ENCODE measurements around the gene TANC1. TPM values are rescaled to one million over a fixed set of nuclear protein-coding genes. Genes with fewer than 3 reads are reported as not detected.

TANC1 gene
- polyA plus RNA-seq, 1 donor, result 22.6 TPM

GRCh38 chr2:159256159-159256558 is 287.7 kb downstream of the TANC1 start:
- H3K27ac ChIP-seq (ENCODE audit: low read length), result no peak overlapping the region
- no peak overlapping the region for H3K4me3 ChIP-seq (ENCODE audit: low read length)
- no peaks in the 10 kb centered on the region for H3K9me3 ChIP-seq (ENCODE audit: control insufficient read depth, low read depth, low read length)
- peaks cover 21% of the 10 kb centered on the region for H3K36me3 ChIP-seq (ENCODE audit: control insufficient read depth, insufficient read depth, low read length)
- WGBS (ENCODE audit: insufficient coverage, low lambda C conversion rate), result no CpG with 5 or more reads among the region's 2 CpGs
- no peaks in the 10 kb centered on the region for H3K4me1 ChIP-seq (ENCODE audit: control insufficient read depth, insufficient read depth, low read length)
- no peak for DNase-seq
- H3K27me3 ChIP-seq (ENCODE audit: control insufficient read depth, insufficient read depth, low read length), result no peaks in the 10 kb centered on the region

- H3K27ac ChIP-seq (ENCODE audit: low read length), result no peak overlapping the region
- DNase-seq, result no peak
- H3K4me1 ChIP-seq (ENCODE audit: control insufficient read depth, insufficient read depth, low read length), result no peaks in the 10 kb centered on the region
- H3K4me3 ChIP-seq (ENCODE audit: low read length), result no peak overlapping the region
- no peaks in the 10 kb centered on the region for H3K27me3 ChIP-seq (ENCODE audit: control insufficient read depth, insufficient read depth, low read length)
- H3K36me3 ChIP-seq (ENCODE audit: control insufficient read depth, insufficient read depth, low read length), result peaks cover 13% of the 10 kb centered on the region
- H3K9me3 ChIP-seq (ENCODE audit: control insufficient read depth, low read depth, low read length), result no peaks in the 10 kb centered on the region
- 88% methylated on average over 2 of the region's 6 CpGs for WGBS (ENCODE audit: insufficient coverage, low lambda C conversion rate)
These were observed 293.8 kb downstream of the TANC1 start for GRCh38 chr2:159262226-159262625.

GRCh38 chr2:159262904-159263303 is 294.5 kb downstream of the TANC1 start:
- DNase-seq, result no peak
- Histone ChIP-seq H3K4me1 (ENCODE audit: control insufficient read depth, insufficient read depth, low read length) (no peaks in the 10 kb centered on the region), H3K4me3 (ENCODE audit: low read length) (no peak overlapping the region), H3K27ac (ENCODE audit: low read length) (no peak overlapping the region), H3K9me3 (ENCODE audit: control insufficient read depth, low read depth, low read length) (no peaks in the 10 kb centered on the region), H3K27me3 (ENCODE audit: control insufficient read depth, insufficient read depth, low read length) (no peaks in the 10 kb centered on the region), H3K36me3 (ENCODE audit: control insufficient read depth, insufficient read depth, low read length) (peaks cover 10% of the 10 kb centered on the region)
- WGBS (ENCODE audit: insufficient coverage, low lambda C conversion rate), result no CpG with 5 or more reads among the region's 5 CpGs

GRCh38 chr2:159265171-159265576 is 296.7 kb downstream of the TANC1 start:
- no peak for DNase-seq
- H3K9me3 ChIP-seq (ENCODE audit: control insufficient read depth, low read depth, low read length), result no peaks in the 10 kb centered on the region
- no peaks in the 10 kb centered on the region for H3K4me1 ChIP-seq (ENCODE audit: control insufficient read depth, insufficient read depth, low read length)
- no peak overlapping the region for H3K27ac ChIP-seq (ENCODE audit: low read length)
- peaks cover 6% of the 10 kb centered on the region for H3K36me3 ChIP-seq (ENCODE audit: control insufficient read depth, insufficient read depth, low read length)
- WGBS (ENCODE audit: insufficient coverage, low lambda C conversion rate), result no CpG with 5 or more reads among the region's 1 CpG
- H3K27me3 ChIP-seq (ENCODE audit: control insufficient read depth, insufficient read depth, low read length), result no peaks in the 10 kb centered on the region
- no peak overlapping the region for H3K4me3 ChIP-seq (ENCODE audit: low read length)

GRCh38 chr2:159266554-159266953 is 298.1 kb downstream of the TANC1 start:
- no CpG with 5 or more reads among the region's 3 CpGs for WGBS (ENCODE audit: insufficient coverage, low lambda C conversion rate)
- Histone ChIP-seq H3K4me3 (ENCODE audit: low read length) (no peak overlapping the region), H3K4me1 (ENCODE audit: control insufficient read depth, insufficient read depth, low read length) (no peaks in the 10 kb centered on the region), H3K27me3 (ENCODE audit: control insufficient read depth, insufficient read depth, low read length) (no peaks in the 10 kb centered on the region), H3K27ac (ENCODE audit: low read length) (no peak overlapping the region), H3K36me3 (ENCODE audit: control insufficient read depth, insufficient read depth, low read length) (peaks cover 7% of the 10 kb centered on the region), H3K9me3 (ENCODE audit: control insufficient read depth, low read depth, low read length) (no peaks in the 10 kb centered on the region)
- no peak for DNase-seq

- H3K4me3 ChIP-seq (ENCODE audit: low read length), result no peak overlapping the region
- no peak for DNase-seq
- H3K36me3 ChIP-seq (ENCODE audit: control insufficient read depth, insufficient read depth, low read length), result peaks cover 7% of the 10 kb centered on the region
- no peaks in the 10 kb centered on the region for H3K4me1 ChIP-seq (ENCODE audit: control insufficient read depth, insufficient read depth, low read length)
- no peaks in the 10 kb centered on the region for H3K9me3 ChIP-seq (ENCODE audit: control insufficient read depth, low read depth, low read length)
- no peaks in the 10 kb centered on the region for H3K27me3 ChIP-seq (ENCODE audit: control insufficient read depth, insufficient read depth, low read length)
- no CpG with 5 or more reads among the region's 1 CpG for WGBS (ENCODE audit: insufficient coverage, low lambda C conversion rate)
- no peak overlapping the region for H3K27ac ChIP-seq (ENCODE audit: low read length)
These were observed 299.5 kb downstream of the TANC1 start for GRCh38 chr2:159267921-159268320.

GRCh38 chr2:159270744-159271379 is 302.4 kb downstream of the TANC1 start:
- Histone ChIP-seq H3K27me3 (ENCODE audit: control insufficient read depth, insufficient read depth, low read length) (no peaks in the 10 kb centered on the region), H3K4me1 (ENCODE audit: control insufficient read depth, insufficient read depth, low read length) (no peaks in the 10 kb centered on the region), H3K27ac (ENCODE audit: low read length) (no peak overlapping the region), H3K4me3 (ENCODE audit: low read length) (no peak overlapping the region), H3K9me3 (ENCODE audit: control insufficient read depth, low read depth, low read length) (no peaks in the 10 kb centered on the region), H3K36me3 (ENCODE audit: control insufficient read depth, insufficient read depth, low read length) (peaks cover 7% of the 10 kb centered on the region)
- WGBS (ENCODE audit: insufficient coverage, low lambda C conversion rate), result 93% methylated on average over 2 of the region's 4 CpGs
- no peak for DNase-seq

GRCh38 chr2:159272156-159272555 is 303.7 kb downstream of the TANC1 start:
- H3K9me3 ChIP-seq (ENCODE audit: control insufficient read depth, low read depth, low read length), result no peaks in the 10 kb centered on the region
- H3K4me3 ChIP-seq (ENCODE audit: low read length), result no peak overlapping the region
- no peaks in the 10 kb centered on the region for H3K4me1 ChIP-seq (ENCODE audit: control insufficient read depth, insufficient read depth, low read length)
- WGBS (ENCODE audit: insufficient coverage, low lambda C conversion rate), result 40% methylated on average over 1 of the region's 5 CpGs
- H3K27ac ChIP-seq (ENCODE audit: low read length), result peak overlapping the region; percentile 1
- H3K27me3 ChIP-seq (ENCODE audit: control insufficient read depth, insufficient read depth, low read length), result no peaks in the 10 kb centered on the region
- peaks cover 7% of the 10 kb centered on the region for H3K36me3 ChIP-seq (ENCODE audit: control insufficient read depth, insufficient read depth, low read length)
- DNase-seq, result peak in 1 of 2 donors; percentile 28

- no peaks in the 10 kb centered on the region for H3K27me3 ChIP-seq (ENCODE audit: control insufficient read depth, insufficient read depth, low read length)
- no peak for DNase-seq
- H3K27ac ChIP-seq (ENCODE audit: low read length), result no peak overlapping the region
- H3K36me3 ChIP-seq (ENCODE audit: control insufficient read depth, insufficient read depth, low read length), result peaks cover 7% of the 10 kb centered on the region
- H3K9me3 ChIP-seq (ENCODE audit: control insufficient read depth, low read depth, low read length), result no peaks in the 10 kb centered on the region
- no peak overlapping the region for H3K4me3 ChIP-seq (ENCODE audit: low read length)
- H3K4me1 ChIP-seq (ENCODE audit: control insufficient read depth, insufficient read depth, low read length), result no peaks in the 10 kb centered on the region
- WGBS (ENCODE audit: insufficient coverage, low lambda C conversion rate), result 100% methylated on average over 1 of the region's 1 CpG
These were observed 306.7 kb downstream of the TANC1 start for GRCh38 chr2:159275111-159275510.

- Histone ChIP-seq H3K4me1 (ENCODE audit: control insufficient read depth, insufficient read depth, low read length) (no peaks in the 10 kb centered on the region), H3K27ac (ENCODE audit: low read length) (no peak overlapping the region), H3K27me3 (ENCODE audit: control insufficient read depth, insufficient read depth, low read length) (no peaks in the 10 kb centered on the region), H3K9me3 (ENCODE audit: control insufficient read depth, low read depth, low read length) (no peaks in the 10 kb centered on the region), H3K36me3 (ENCODE audit: control insufficient read depth, insufficient read depth, low read length) (peaks cover 10% of the 10 kb centered on the region), H3K4me3 (ENCODE audit: low read length) (no peak overlapping the region)
- WGBS (ENCODE audit: insufficient coverage, low lambda C conversion rate), result no CpG with 5 or more reads among the region's 2 CpGs
- no peak for DNase-seq
These were observed 311.3 kb downstream of the TANC1 start for GRCh38 chr2:159279700-159280099.

GRCh38 chr2:159281002-159281401 is 312.6 kb downstream of the TANC1 start:
- peaks cover 10% of the 10 kb centered on the region for H3K36me3 ChIP-seq (ENCODE audit: control insufficient read depth, insufficient read depth, low read length)
- no peak overlapping the region for H3K27ac ChIP-seq (ENCODE audit: low read length)
- peaks cover 3% of the 10 kb centered on the region for H3K4me1 ChIP-seq (ENCODE audit: control insufficient read depth, insufficient read depth, low read length)
- H3K4me3 ChIP-seq (ENCODE audit: low read length), result no peak overlapping the region
- no CpG with 5 or more reads among the region's 6 CpGs for WGBS (ENCODE audit: insufficient coverage, low lambda C conversion rate)
- no peaks in the 10 kb centered on the region for H3K27me3 ChIP-seq (ENCODE audit: control insufficient read depth, insufficient read depth, low read length)
- H3K9me3 ChIP-seq (ENCODE audit: control insufficient read depth, low read depth, low read length), result no peaks in the 10 kb centered on the region
- DNase-seq, result no peak
